Parietal lobe (tissue), 1 donor: ENCODE data around the gene WSCD1. TPM values are rescaled to one million over a fixed set of nuclear protein-coding genes. Genes with fewer than 3 reads are reported as not detected.

Experiments
- total RNA-seq: library from RNA; depleted of rRNA; stranded (reverse); fragments of >200 nt; gene quantifications from one replicate; pipeline ENCODE4 v1.2.3, GENCODE V29; 2014

WSCD1 gene
- total RNA-seq: 28.5 TPM

DNA sequence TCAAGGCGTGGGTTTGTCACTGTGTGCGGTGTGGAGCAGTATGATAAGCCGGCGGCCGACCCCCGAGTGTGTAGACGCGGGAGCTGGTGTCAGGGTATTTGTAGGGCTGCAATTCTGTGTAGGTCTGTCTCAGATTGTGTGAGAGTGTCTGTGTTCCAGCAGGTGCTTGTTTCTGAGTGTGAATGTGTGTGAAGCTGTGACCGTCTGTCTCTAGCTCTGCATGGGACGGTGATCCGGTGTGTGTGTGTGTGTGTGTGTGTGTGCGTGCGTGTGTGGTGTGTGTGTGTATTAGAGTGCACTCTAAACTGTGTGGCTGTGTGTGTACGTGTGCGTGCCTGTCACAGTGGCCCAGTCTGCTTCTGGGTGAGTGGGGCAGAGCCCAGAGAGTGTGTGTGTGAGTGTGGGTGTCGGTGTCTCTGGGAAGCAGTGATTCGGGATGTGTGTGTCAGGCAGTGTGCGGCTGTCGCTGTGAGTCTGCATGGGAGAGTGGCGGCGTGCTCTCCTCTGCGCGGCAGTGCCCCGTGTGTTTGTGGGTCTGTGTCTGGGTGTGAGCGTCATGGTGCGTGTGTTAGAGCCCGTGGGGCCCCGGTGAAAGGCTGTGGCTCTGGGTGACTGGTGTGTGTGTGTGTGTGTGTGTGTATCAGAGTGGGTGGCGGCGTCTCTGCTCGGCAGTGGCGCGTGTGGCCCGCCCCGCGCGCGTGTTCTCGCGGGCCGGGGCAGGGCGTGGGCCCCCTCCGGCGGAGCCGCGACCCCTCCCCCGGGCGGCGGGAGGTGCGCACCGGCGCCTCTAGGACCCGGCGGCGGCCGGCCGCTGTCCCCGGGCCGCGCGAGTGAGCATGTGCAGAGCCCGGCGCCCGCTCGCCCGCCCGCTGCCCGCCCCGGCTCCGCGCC, at the start of gene WSCD1:
Gene WSCD1 (plus strand): TSS at position 841 of the 891 bp plus-strand sequence. CDS start 10,280 bp downstream, outside the sequence.

